Ishikawa (cell line): ENCODE data around the gene LEPR.

Source experiments
- CEBPB ChIP-seq: IDR thresholded peaks from 2 replicates; pipeline ENCODE4 v1.6.1; 2012
- CREB1 ChIP-seq: IDR thresholded peaks from 2 replicates; pipeline ENCODE4 v1.6.1; 2012; ENCODE audit warnings: low read depth
- EP300 ChIP-seq: IDR thresholded peaks from 2 replicates; pipeline ENCODE4 v1.6.1; 2012; ENCODE audit warnings: borderline replicate concordance
- FOXM1 ChIP-seq: IDR thresholded peaks from 2 replicates; pipeline ENCODE4 v1.6.1; 2012; ENCODE audit warnings: low read depth, borderline replicate concordance
- NFIC ChIP-seq: IDR thresholded peaks from 2 replicates; pipeline ENCODE4 v1.6.1; 2012
- RAD21 ChIP-seq: IDR thresholded peaks from 2 replicates; pipeline ENCODE4 v1.6.1; 2012; ENCODE audit warnings: low read depth
- TCF12 ChIP-seq: IDR thresholded peaks from 2 replicates; pipeline ENCODE4 v1.6.1; 2012; ENCODE audit warnings: low read depth
- TEAD4 ChIP-seq: IDR thresholded peaks from 2 replicates; pipeline ENCODE4 v1.6.1; 2012
- ZBTB7A ChIP-seq: IDR thresholded peaks from 2 replicates; pipeline ENCODE4 v1.6.1; 2012; ENCODE audit warnings: low read depth
- TF ChIP-seq, protein P1 (sequence below): IDR thresholded peaks from 2 replicates; pipeline ENCODE4 v1.6.1; 2012; ENCODE audit warnings: low read depth, mild to moderate bottlenecking
- TF ChIP-seq, protein P2 (sequence below): IDR thresholded peaks from 2 replicates; pipeline ENCODE4 v1.6.1; 2012
- TF ChIP-seq, protein P3 (sequence below): IDR thresholded peaks from 2 replicates; pipeline ENCODE4 v1.6.1; 2012

DNA sequence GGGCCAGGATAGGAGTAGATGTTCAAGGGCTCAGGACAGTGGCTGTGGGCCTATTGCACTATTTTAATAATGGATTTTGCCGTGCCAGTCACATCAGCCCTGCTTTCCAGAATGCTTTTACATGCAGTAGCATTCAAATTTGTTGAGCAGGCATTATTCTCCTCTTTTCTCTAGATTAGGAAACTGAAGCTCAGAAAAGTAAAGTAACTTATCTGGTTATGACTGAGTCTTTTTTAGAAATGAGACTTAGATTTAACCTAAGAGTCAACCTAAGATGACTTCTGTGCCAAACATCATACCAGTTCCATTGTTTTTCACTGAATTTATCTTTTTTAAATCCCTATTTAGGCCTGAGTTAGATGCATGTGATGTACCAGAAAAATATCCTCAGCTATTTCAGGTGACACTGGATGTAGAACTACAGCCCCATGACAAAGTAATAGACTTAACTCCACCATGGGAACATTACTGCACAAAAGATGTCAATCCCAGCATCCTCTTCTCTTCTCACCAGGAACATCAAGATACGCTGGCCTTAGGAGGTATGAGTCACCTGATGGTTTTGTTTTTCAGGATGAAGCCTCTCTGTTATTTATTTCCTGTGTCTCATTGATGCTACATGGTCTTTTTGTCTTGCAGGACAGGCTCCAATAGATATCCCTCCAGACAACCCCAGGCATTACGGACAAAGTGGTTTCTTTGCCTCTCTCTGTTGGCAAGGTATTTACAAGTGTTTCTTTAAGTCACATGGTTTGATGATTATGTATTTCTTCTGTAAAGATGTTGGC lies 31.4 kb upstream of the LEPR start:
- TF ChIP-seq EP300 (no peak), NFIC (no peak), TCF12 (no peak), FOXM1 (no peak), CREB1 (no peak), TEAD4 (no peak), ZBTB7A (no peak), CEBPB (no peak), RAD21 (no peak)
- TF ChIP-seq, protein P1, sequence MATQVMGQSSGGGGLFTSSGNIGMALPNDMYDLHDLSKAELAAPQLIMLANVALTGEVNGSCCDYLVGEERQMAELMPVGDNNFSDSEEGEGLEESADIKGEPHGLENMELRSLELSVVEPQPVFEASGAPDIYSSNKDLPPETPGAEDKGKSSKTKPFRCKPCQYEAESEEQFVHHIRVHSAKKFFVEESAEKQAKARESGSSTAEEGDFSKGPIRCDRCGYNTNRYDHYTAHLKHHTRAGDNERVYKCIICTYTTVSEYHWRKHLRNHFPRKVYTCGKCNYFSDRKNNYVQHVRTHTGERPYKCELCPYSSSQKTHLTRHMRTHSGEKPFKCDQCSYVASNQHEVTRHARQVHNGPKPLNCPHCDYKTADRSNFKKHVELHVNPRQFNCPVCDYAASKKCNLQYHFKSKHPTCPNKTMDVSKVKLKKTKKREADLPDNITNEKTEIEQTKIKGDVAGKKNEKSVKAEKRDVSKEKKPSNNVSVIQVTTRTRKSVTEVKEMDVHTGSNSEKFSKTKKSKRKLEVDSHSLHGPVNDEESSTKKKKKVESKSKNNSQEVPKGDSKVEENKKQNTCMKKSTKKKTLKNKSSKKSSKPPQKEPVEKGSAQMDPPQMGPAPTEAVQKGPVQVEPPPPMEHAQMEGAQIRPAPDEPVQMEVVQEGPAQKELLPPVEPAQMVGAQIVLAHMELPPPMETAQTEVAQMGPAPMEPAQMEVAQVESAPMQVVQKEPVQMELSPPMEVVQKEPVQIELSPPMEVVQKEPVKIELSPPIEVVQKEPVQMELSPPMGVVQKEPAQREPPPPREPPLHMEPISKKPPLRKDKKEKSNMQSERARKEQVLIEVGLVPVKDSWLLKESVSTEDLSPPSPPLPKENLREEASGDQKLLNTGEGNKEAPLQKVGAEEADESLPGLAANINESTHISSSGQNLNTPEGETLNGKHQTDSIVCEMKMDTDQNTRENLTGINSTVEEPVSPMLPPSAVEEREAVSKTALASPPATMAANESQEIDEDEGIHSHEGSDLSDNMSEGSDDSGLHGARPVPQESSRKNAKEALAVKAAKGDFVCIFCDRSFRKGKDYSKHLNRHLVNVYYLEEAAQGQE = no peak
- TF ChIP-seq, protein P2, sequence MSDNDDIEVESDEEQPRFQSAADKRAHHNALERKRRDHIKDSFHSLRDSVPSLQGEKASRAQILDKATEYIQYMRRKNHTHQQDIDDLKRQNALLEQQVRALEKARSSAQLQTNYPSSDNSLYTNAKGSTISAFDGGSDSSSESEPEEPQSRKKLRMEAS = no peak
- TF ChIP-seq, protein P3, sequence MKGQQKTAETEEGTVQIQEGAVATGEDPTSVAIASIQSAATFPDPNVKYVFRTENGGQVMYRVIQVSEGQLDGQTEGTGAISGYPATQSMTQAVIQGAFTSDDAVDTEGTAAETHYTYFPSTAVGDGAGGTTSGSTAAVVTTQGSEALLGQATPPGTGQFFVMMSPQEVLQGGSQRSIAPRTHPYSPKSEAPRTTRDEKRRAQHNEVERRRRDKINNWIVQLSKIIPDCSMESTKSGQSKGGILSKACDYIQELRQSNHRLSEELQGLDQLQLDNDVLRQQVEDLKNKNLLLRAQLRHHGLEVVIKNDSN = no peak
